ENCODE data around the gene INPP5A.

INPP5A gene

DNA sequence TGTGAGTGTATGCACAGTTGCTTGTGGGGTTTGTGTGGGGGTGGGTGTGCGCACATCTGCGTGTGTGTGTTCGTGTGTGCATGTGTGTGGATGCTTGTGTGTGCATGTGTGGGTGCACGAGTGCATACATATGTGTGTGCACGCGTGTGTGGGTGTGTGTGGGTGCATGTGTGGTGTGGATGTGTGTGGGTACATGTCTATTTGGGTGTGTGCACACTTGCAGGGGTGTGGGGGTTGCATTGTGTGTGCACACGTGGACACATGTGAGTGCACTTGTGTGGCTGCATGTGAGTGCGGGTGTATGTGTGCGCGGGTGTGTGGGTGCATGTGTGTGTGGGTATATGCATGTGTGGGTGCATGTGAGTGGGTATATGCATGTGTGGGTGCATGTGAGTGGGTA lies 174.7 kb downstream of the INPP5A start:
- no peak for DNase-seq

DNA sequence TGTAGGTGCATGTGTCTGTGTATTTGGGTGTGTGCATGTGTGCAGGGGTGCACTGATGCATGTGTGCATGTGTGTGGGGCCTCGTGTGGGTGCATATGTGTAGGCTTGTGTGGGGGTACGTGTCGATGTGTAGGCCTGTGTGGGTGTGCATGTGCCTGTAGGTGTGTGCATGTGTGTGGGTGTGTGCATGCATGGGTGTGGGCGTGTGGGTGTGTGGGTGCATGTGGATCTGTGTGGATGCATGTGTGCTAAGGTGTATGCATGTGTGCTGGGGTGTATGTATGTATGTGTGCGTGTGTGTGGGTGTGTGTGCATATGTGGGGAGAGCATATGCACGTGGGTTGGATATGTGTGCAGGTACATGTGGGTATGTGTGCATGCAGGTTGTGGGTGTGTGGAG lies 175.2 kb downstream of the INPP5A start:
- no peak for DNase-seq

GRCh38 chr10:132713421-132714095 lies 176.0 kb downstream of the INPP5A start:
- DNase-seq, result no peak

GRCh38 chr10:132714096-132714985 lies 176.8 kb downstream of the INPP5A start:
- no peak for DNase-seq

- DNase-seq, result no peak
Measured at GRCh38 chr10:132714986-132715775, 177.6 kb downstream of the INPP5A start.

DNA sequence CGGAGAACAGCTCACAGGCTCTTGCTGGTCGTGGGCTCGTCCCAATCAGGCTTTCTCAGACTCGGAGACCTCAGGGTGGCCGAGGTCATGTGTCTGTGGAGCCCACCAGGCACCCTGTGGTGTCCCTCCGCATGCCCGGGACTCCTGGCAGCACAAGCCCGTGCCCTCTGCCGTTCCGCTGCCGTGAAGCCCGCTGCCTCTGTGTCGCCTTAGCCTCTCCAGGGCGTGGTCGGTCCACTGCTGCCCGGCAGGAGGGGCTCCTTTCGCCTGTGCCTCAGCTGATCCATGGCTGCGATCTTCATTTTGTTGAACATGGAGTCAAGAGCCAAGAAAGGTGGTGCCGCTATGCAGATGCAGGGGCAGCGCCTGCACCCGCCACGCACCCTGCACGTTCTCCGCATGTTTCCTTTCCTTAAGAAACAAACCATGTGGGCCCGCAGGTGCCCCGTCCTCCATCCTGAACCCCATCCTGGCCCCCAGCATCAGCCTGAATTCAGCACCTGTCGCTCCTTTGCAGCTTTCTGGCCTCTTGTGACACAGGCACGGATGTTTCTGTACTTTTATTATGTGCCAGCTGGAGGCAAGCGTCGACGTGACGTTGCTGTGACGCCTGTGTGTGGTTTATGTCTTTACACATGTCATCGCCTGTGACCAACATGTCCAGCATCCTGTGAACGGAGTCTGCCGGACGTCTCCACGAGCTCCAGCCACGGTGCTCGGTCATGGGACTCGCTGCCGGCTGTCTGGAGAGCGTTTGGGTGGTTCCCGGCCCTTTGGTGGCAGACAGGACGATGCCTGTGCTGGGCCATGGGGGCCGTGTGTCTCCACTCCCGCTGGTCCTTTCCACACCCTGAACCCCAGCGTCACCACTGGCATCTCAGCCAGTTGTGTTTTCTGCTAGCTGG lies 178.4 kb downstream of the INPP5A start:
- DNase-seq, result no peak

GRCh38 chr10:132716691-132717490 lies 179.3 kb downstream of the INPP5A start:
- no peak for DNase-seq

DNA sequence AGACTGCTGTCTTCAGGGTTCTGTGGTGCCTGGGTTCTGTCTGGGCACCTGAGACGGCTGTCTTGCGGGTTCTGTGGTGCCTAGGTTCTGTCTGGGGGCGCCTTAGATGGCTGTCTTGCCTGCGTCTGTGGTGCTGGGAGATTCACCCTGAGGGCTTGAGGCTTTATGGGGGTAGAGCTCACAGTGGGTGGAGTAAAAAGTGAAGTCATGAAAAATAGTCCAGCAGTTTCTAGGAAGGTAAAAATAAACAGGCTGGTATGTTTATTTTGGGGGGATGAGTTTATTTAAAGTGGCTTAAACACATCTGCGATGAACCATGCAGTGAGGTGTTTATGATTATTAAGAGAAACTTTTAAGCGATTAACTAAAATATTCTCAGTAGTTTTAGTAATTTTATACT lies 184.1 kb downstream of the INPP5A start:
- DNase-seq, result no peak

GRCh38 chr10:132722394-132723329 lies 185.1 kb downstream of the INPP5A start:
- DNase-seq, result no peak

GRCh38 chr10:132723330-132723970 lies 185.9 kb downstream of the INPP5A start:
- DNase-seq, result no peak

DNA sequence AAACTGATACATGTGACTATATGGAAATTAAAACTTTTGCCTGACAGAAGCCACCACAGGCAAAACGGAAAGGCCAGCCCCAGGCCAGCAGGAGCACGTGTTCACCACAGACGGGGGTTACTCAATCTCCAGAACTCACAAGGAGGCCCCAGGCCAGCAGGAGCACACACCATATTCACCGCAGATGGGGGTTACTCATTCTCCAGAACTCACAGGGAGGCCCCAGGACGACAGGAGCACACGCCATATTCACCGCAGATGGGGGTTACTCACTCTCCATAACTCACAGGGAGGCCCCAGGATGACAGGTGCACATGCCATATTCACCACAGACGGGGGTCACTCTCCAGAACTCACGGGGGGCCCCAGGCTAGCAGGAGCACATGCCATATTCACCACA lies 186.9 kb downstream of the INPP5A start:
- no peak for DNase-seq

- no peak for DNase-seq
Measured at GRCh38 chr10:132725202-132725601, 187.6 kb downstream of the INPP5A start.

- DNase-seq, result no peak
Measured at GRCh38 chr10:132726194-132726593, 188.6 kb downstream of the INPP5A start.

DNA sequence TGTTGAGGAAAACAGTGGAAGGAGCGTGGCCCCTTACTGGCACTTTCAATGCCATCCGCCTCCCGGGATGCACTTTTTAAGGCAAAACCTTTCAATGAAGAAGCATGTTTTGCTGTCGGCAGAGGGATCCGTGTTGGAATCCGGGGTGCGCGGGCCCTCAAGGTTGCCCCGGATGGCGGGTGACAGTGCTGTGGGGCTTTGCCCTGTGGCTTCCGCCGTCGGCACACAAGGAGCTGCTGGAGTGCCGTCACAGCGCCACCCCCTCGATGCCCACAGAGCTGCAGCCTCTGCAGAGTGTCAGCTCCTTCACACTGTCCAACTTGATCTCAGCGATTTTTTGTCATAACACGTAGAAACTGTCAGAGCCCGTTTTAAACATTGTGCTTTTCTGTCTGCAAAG lies 189.4 kb downstream of the INPP5A start:
- no peak for DNase-seq

GRCh38 chr10:132727411-132727810 lies 189.8 kb downstream of the INPP5A start:
- DNase-seq, result no peak

DNA sequence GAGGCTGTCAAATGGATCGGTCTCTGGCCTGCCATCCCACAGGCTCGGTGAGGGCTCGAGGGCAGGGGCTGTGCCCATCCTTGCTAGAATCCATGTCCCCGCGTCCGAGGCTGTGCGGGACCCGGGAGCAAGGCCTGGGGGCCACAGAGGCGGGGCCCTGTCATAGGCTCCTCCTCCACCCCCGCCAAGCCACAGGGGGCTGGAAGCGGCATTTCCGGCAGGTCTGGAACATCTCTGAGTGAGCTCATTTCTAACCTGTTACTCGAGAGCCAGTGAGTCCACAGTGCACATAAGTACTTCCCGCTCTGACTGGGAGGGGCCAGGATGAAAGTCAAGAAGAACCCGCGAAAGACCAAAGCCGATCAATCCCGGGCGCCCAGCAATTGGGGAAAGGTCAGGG lies 190.7 kb downstream of the INPP5A start:
- DNase-seq, result no peak

- no peak for DNase-seq
Measured at GRCh38 chr10:132728741-132729140, 191.2 kb downstream of the INPP5A start.

DNA sequence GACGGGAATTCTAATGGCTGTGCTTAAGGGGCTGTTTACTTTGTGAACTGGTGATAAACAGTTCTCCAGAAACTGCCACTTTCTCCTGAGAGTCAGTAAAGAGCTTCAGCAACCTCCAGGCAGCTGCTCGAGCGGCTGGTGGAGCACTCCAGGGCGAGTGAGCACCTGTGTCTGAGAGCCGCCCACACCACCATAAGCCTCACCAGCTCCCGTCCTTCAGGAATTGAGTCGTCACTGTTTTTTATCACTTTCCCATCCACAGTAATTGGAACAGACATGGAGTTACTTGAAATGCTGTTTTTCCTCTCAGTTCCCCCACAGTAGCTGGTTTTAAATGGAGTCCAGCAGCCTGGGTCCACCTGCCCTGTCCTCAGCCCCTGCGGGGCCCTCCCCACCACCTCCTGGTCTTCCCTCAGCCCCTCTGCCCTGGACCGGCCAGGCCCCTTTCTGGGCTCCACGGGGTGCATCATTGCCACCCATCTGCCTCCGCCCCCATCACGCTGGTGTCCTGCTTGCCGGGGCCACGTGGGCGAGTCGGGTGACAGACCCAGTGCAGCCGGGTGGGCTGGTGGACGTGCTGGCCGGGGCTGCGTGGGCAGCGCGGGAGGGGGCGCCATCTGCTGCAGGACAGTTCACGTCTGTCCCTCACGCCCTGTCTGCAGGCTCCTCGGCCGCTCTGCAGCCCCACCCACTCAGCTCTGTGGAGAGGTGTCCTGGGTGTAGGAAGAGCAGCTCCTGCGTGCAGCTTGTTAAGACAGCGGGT lies 192.4 kb downstream of the INPP5A start:
- DNase-seq, result no peak

- no peak for DNase-seq
Measured at GRCh38 chr10:132730573-132730953, 193.0 kb downstream of the INPP5A start.
